PFSK-1 (cell line): ENCODE data around the gene RFX2.

Source experiments
- TAF1 ChIP-seq: IDR thresholded peaks from 2 replicates; pipeline ENCODE4 v1.6.1; 2012; ENCODE audit warnings: low read length, control low read depth, borderline replicate concordance; ENCODE audit not compliant: insufficient read depth
- TF ChIP-seq, protein P1 (sequence below), 2 experiments: IDR thresholded peaks; 2 replicates each; pipeline versions ENCODE4 v1.6.1 to v1.8.0; 2011 to 2012; ENCODE audit warnings: low read depth in 2 of 2, low read length in 2 of 2, control low read depth in 1 of 2, inconsistent platforms in 1 of 2, mild to moderate bottlenecking in 1 of 2, moderate library complexity in 1 of 2; ENCODE audit not compliant: insufficient read depth in 1 of 2

DNA sequence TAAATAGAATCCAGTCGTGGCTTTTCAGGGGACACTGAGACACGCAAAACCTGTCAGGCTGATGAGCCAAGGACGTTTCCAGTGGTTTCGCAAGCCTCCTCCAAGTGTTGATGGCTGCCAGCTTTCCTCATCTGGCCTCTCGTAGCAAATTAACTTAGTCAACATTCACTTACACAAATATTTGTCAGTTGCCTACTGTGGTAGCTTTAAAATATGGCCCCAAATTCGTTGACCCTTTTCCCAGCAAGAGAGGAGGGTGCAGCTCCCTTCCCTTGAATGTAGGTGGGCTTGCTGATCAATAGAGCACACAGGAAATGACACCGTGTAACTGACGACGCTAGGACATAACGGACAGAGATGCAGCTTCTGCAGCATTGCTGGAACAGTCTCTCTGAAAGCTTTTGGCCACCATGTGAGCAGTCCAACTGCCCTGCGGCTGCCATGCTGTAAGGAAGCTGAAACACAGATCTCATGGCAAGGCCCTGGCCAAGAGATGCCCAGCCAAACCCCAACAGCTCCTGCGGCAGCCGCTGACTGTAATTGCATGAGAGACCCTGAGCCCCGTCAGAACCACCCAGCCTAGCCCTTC is 126.8 kb downstream of the RFX2 start:
- no peak for TF ChIP-seq TAF1
- TF ChIP-seq, protein P1, sequence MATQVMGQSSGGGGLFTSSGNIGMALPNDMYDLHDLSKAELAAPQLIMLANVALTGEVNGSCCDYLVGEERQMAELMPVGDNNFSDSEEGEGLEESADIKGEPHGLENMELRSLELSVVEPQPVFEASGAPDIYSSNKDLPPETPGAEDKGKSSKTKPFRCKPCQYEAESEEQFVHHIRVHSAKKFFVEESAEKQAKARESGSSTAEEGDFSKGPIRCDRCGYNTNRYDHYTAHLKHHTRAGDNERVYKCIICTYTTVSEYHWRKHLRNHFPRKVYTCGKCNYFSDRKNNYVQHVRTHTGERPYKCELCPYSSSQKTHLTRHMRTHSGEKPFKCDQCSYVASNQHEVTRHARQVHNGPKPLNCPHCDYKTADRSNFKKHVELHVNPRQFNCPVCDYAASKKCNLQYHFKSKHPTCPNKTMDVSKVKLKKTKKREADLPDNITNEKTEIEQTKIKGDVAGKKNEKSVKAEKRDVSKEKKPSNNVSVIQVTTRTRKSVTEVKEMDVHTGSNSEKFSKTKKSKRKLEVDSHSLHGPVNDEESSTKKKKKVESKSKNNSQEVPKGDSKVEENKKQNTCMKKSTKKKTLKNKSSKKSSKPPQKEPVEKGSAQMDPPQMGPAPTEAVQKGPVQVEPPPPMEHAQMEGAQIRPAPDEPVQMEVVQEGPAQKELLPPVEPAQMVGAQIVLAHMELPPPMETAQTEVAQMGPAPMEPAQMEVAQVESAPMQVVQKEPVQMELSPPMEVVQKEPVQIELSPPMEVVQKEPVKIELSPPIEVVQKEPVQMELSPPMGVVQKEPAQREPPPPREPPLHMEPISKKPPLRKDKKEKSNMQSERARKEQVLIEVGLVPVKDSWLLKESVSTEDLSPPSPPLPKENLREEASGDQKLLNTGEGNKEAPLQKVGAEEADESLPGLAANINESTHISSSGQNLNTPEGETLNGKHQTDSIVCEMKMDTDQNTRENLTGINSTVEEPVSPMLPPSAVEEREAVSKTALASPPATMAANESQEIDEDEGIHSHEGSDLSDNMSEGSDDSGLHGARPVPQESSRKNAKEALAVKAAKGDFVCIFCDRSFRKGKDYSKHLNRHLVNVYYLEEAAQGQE (IDR thresholded peaks at IDR 0.05; ENCODE audit: insufficient read depth in 1 of 2, low read depth in 2 of 2, low read length in 2 of 2), result no peak
